ENCODE measurements around the gene GTF3C6.

GRCh38 chr6:110930781-110931180, 27.7 kb upstream of the GTF3C6 start:
- TF ChIP-seq CTCF (CRISPR knock-in tag; IDR thresholded peaks at IDR 0.05) (no peak), ZNF274 (CRISPR knock-in tag; IDR thresholded peaks at IDR 0.05) (no peak), JUN (CRISPR knock-in tag; IDR thresholded peaks at IDR 0.05) (no peak), ATF2 (CRISPR knock-in tag; IDR thresholded peaks at IDR 0.05) (no peak), SP1 (IDR thresholded peaks at IDR 0.05) (no peak), SP1 (CRISPR knock-in tag; IDR thresholded peaks at IDR 0.05) (no peak), ZBTB7A (CRISPR knock-in tag; IDR thresholded peaks at IDR 0.05) (no peak), ZNF644 (CRISPR knock-in tag; IDR thresholded peaks at IDR 0.05; ENCODE audit: low read depth) (no peak), PBX3 (CRISPR knock-in tag; IDR thresholded peaks at IDR 0.05; ENCODE audit: borderline replicate concordance) (no peak), ZBTB8A (CRISPR knock-in tag; IDR thresholded peaks at IDR 0.05; ENCODE audit: borderline replicate concordance, low read depth) (no peak), SIN3A (IDR thresholded peaks at IDR 0.05; ENCODE audit: borderline replicate concordance, low read depth, low read length) (no peak), EZH2 (conservative IDR thresholded peaks at IDR 0.05; ENCODE audit: low read depth, low read length) (no peak), BRF2 (CRISPR knock-in tag; IDR thresholded peaks at IDR 0.05) (no peak), MYC (CRISPR knock-in tag; IDR thresholded peaks at IDR 0.05; ENCODE audit: borderline replicate concordance) (no peak)
